Measurements from ENCODE around the gene TEX14.

TEX14 gene, protein sequence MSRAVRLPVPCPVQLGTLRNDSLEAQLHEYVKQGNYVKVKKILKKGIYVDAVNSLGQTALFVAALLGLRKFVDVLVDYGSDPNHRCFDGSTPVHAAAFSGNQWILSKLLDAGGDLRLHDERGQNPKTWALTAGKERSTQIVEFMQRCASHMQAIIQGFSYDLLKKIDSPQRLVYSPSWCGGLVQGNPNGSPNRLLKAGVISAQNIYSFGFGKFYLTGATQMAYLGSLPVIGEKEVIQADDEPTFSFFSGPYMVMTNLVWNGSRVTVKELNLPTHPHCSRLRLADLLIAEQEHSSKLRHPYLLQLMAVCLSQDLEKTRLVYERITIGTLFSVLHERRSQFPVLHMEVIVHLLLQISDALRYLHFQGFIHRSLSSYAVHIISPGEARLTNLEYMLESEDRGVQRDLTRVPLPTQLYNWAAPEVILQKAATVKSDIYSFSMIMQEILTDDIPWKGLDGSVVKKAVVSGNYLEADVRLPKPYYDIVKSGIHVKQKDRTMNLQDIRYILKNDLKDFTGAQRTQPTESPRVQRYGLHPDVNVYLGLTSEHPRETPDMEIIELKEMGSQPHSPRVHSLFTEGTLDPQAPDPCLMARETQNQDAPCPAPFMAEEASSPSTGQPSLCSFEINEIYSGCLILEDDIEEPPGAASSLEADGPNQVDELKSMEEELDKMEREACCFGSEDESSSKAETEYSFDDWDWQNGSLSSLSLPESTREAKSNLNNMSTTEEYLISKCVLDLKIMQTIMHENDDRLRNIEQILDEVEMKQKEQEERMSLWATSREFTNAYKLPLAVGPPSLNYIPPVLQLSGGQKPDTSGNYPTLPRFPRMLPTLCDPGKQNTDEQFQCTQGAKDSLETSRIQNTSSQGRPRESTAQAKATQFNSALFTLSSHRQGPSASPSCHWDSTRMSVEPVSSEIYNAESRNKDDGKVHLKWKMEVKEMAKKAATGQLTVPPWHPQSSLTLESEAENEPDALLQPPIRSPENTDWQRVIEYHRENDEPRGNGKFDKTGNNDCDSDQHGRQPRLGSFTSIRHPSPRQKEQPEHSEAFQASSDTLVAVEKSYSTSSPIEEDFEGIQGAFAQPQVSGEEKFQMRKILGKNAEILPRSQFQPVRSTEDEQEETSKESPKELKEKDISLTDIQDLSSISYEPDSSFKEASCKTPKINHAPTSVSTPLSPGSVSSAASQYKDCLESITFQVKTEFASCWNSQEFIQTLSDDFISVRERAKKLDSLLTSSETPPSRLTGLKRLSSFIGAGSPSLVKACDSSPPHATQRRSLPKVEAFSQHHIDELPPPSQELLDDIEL (N-terminal part only)

DNA sequence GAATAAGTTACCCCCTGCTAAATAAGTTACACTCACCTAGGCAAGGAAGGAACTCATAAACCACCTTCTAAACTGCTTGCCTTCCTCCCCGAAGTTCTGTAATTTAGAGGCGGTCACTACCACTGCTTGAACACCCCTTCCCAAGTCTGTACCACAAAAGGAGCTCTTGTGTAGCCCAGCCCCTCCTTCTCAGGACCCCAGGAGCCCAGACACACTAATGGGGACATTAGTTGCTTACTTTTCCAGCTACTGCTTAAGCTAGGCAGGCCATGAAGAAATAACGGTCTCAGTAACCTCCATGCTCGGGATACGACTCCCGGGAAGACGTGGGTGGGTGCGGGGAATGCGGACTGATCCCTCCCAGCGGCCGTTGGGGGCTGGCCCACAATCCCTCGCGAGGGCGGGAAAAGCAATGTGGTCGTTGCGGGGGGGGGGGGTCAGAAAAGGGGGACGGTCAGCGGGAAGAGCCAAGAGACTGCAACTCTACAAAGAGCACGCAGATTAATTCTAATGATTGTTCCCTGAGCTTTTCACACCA is at the start of gene TEX14:
TSS of gene TEX14 (minus strand) at position 345 of the 538 bp plus-strand sequence. CDS start 40,044 bp downstream, outside the sequence.
- DNase-seq, result no peak

- no peak for DNase-seq
These were observed 49.3 kb upstream of the TEX14 start for GRCh38 chr17:58741121-58741625.

- no peak for DNase-seq
These were observed 43.0 kb upstream of the TEX14 start for GRCh38 chr17:58734811-58735210.

DNA sequence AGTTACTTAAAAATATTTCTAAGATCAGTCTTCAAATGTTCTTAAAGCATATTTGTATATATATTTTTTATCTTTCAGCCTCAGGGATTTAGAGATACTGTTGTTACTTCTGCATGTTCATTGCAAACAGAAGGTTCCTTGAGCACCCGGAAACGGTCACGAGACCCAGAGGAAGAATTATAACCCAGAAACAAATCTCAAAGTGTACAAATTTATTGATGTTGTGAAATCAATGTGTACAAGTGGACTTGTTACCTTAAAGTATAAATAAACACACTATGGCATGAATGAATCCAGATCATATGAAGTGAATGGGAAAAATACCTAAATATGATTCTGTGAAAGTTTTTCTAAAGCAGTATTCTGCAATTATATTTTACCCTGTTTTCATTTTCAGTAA is 42.2 kb upstream of the TEX14 start:
- DNase-seq, result no peak

GRCh38 chr17:58730937-58731336 is 39.1 kb upstream of the TEX14 start:
- no peak for DNase-seq

- no peak for DNase-seq
These were observed 37.0 kb upstream of the TEX14 start for GRCh38 chr17:58728798-58729197.

DNA sequence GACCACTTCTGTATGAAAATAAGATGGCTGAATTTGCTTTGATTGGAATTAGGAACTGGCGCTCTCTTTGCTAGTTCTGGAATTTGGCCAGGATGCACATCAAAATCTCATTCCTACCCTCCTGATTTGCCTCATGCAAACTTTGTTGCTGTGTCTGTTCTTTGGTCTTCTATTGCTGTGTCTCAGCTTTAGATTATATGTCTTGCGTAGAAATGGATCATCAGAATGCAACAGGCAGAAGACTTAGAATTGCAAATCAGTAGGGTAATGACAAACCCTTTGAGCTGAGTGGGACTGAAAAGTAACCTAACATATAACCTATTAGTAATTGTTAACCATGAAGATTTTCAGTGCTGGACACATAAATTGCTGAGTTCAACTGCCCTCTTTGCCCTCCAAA is 30.9 kb upstream of the TEX14 start:
- DNase-seq, result no peak

- no peak for DNase-seq
These were observed 30.4 kb upstream of the TEX14 start for GRCh38 chr17:58722274-58722673.

GRCh38 chr17:58710948-58711552 is 19.2 kb upstream of the TEX14 start:
- DNase-seq, result no peak

- no peak for DNase-seq
These were observed 14.7 kb upstream of the TEX14 start for GRCh38 chr17:58706351-58707140.

DNA sequence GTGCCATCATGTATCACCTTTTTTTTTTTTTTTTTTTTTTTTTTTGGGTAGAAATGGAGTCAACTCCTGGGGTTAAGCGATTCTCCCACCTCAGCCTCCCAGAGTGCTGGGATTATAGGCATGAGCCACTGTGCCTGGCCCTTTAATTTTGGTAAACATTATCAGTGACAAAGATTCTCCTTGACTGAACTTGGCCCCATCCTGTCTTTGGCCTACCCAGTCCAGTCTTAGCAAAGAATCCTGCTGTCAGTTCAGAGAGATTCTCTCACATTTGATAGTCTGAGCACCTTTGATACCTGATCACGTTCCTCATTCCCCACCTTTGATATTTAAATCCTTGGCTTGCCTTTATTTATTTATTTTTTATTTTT is 12.1 kb upstream of the TEX14 start:
- no peak for DNase-seq

DNA sequence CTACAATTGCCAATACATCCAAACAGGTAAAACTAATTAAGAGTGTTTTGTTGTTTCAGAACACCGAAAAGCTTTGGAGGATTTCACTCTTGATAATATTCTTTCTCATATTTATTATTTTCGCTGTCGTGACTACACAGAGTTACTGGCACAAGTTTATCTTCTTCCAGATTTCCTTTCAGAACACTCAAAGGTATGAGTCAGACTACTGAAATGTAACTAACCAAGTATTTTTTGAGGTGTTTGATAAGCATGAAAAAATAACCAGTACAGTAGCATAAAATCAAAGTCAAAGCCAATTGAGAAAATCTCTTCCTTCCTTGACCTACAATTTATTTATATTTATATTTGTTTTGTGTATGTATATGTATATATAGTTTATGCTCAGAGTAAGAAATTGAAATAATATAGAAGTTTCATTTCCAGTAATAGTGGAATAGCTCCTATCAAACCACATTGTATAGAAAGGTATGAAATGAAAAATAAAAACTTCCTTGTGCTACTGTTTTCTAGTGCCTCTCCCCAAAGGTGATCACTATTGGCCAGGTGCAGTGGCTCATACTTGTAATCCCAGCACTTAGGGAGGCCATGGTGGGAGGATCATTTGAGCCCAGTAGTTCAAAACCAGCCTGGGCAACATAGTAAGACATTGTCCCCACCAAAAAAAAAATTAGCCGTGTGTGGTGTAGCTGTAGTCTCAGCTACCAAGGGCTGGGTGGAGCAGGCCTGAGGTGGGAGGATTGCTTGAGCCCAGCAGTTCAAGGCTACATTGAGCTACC is 11.5 kb upstream of the TEX14 start:
- no peak for DNase-seq

DNA sequence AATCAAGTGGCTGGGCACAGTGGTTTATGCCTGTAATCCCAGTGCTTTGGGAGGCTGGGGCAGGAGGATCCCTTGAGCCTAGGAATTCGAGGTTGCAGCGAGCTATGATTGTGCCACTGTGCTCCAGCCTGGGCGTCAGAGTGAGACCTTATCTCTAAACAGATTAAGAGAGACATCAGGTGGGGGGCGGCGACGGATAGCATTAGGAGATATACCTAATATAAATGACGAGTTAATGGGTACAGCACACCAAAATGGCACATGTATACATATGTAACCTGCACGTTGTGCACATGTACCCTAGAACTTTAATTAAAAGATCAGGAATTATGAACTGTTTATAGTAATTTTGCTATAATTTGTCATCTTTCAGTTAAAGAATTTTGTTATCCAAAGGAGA is 10.9 kb upstream of the TEX14 start:
- DNase-seq, result no peak

DNA sequence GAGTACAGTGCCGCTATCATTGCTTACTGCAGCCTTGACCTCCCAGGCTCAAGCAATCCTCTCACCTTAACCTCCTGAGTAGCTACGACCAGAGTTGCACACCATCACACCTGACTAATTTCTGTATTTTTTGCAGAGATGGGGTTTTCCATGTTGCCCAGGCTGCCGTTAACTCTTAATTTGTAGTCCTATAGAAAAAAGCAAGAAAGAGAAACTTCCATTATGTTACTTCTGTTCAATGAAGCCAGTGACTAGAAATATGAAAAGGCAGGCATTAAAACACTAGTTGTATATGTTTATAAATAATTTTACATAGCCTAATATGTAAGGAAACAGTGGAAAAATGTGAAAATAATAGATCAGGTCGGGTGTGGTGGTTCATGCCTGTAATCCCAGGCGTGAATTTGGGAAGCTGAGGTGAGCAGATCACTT is 10.2 kb upstream of the TEX14 start:
- DNase-seq, result no peak

DNA sequence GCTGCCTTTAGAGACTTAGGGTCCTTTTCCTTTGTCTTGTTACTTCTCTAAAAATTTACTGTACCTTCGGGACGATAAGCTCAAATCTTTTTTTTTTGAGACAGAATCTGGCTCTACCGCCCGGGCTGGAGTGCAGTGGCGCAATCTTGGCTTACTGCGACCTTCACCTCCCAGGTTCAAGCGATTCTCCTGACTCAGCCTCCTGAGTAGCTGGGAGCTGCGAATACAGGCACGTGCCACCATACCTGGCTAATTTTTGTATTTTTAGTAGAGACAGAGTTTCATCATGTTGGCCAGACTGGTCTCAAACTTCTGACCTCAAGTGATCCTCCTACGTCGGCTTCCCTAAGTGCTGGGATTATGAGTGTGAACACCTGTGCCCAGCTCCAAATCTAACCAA is 7.9 kb upstream of the TEX14 start:
- DNase-seq, result no peak

- DNase-seq, result no peak
These were observed 3.0 kb upstream of the TEX14 start for GRCh38 chr17:58694826-58695225.

GRCh38 chr17:58694302-58694701 is 2.5 kb upstream of the TEX14 start:
- no peak for DNase-seq

DNA sequence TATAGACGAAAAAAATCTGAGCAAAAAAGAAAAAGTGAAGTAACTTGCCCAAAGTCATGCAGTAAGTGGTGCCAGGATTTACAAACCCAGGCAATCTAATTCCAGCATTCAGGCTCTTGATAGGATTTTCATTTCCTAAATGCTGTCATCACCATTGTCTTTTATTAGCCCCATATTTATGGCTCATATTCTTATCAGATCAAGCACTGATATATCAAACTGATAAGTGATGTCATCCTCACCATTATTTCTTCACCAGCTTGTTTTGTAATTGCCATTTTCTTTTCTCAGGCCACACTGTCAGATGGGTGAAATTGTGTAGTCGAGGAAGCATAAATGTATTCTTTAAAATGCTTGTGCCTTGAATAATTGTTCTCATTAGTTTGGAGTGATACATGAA is 1.9 kb upstream of the TEX14 start:
- DNase-seq, result no peak

DNA sequence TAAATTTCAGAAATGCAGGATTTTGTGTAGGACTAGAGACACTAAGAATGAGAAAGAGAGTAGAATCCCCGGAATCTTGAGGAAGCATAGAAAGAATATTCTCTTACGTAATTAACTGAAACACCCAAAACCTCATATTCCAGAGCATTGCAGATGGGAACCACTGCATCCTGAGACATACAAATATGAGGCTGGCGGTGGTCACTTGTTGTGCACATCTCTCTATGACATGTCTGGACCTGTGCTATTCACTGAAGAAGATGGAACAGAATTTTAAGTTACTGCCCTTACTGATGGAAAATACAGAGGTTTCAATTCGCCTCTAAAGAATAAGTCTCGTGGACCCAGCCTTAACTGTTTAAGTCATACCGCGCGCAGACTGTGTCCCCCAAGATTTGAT is 1.4 kb upstream of the TEX14 start:
- no peak for DNase-seq

GRCh38 chr17:58692239-58693055 is 602 bp upstream of the TEX14 start, which contains the start of gene RAD51C:
TSS of gene RAD51C (plus strand) at chr17:58692602. CDS start at chr17:58692644, 42 bp downstream.
- peak; percentile 32 for DNase-seq

All from GOT3 (cell line).